ENCODE results near the gene MMP14.

GRCh38 chr14:22842211-22843122, 6.1 kb downstream of the MMP14 start:
- TF ChIP-seq POLR2A (IDR thresholded peaks at IDR 0.05; ENCODE audit: low read length) (no peak), GATA1 (IDR thresholded peaks at IDR 0.05; ENCODE audit: low read depth, low read length) (no peak)

Data from erythroblast (primary cell).